ENCODE measurements around the gene CAPZB.

GRCh38 chr1:19384772-19385187, 100.6 kb downstream of the CAPZB start:
- no peak for TF ChIP-seq EZH2 (IDR thresholded peaks at IDR 0.05; ENCODE audit: insufficient read depth, poor library complexity, severe bottlenecking)
- TF ChIP-seq EZH2phosphoT487 (IDR thresholded peaks at IDR 0.05; ENCODE audit: insufficient read depth, low read depth), result no peak
